HepG2 (cell line): Measurements from ENCODE around the gene SIGLEC1. TPM values are rescaled to one million over a fixed set of nuclear protein-coding genes. Genes with fewer than 3 reads are reported as not detected.

Experiments used
- AKAP8 ChIP-seq: sonication (generic); formaldehyde crosslinking; IDR thresholded peaks from 2 replicates; pipeline ENCODE4 v1.5.1; 2020; ENCODE audit warnings: mild to moderate bottlenecking, missing genetic modification reagents
- CEBPZ ChIP-seq: IDR thresholded peaks from 2 replicates; pipeline ENCODE4 v1.6.1; 2012; ENCODE audit warnings: low read length, improper control_type of control experiment
- HOXA7 ChIP-seq: sonication (generic); formaldehyde crosslinking; IDR thresholded peaks from 2 replicates; pipeline ENCODE4 v1.8.1; 2022; ENCODE audit warnings: mild to moderate bottlenecking, missing genetic modification reagents, moderate library complexity
- KLF13 ChIP-seq: sonication (generic); formaldehyde crosslinking; IDR thresholded peaks from 2 replicates; pipeline ENCODE4 v1.4.0; 2020; ENCODE audit warnings: mild to moderate bottlenecking, missing genetic modification reagents
- MAFG ChIP-seq: sonication (generic); formaldehyde crosslinking; IDR thresholded peaks from 2 replicates; pipeline ENCODE4 v1.5.1; 2020; ENCODE audit warnings: mild to moderate bottlenecking, missing genetic modification reagents
- MAFK ChIP-seq, 2 experiments: IDR thresholded peaks in 1 of 2; conservative IDR thresholded peaks in 1 of 2; 2 replicates each; pipeline ENCODE4 v1.6.1; 2011; ENCODE audit warnings: improper control_type of control experiment in 2 of 2, low read length in 2 of 2
- NCOR1 ChIP-seq: fragments of 200-600 bp; sonication (generic); IDR thresholded peaks from 2 replicates; pipeline ENCODE4 v1.7.0; 2017; ENCODE audit warnings: antibody characterized with exemption, low read length, borderline replicate concordance
- NR2F1 ChIP-seq, 2 experiments: fragments of 450-650 bp in 1 of 2; formaldehyde crosslinking in 1 of 2; IDR thresholded peaks; 2 replicates each; pipeline versions ENCODE4 v1.5.0 to v1.6.1; 2016 to 2020; ENCODE audit warnings: mild to moderate bottlenecking in 1 of 2, missing compliant biosample characterization in 1 of 2, missing genetic modification reagents in 1 of 2, moderate library complexity in 1 of 2
- PAXIP1 ChIP-seq: sonication (generic); formaldehyde crosslinking; conservative IDR thresholded peaks from 2 replicates; pipeline ENCODE4 v1.4.0; 2020; ENCODE audit warnings: mild to moderate bottlenecking, missing genetic modification reagents, moderate library complexity
- PHF21A ChIP-seq: sonication (generic); formaldehyde crosslinking; IDR thresholded peaks from 2 replicates; pipeline ENCODE4 v1.5.0; 2020; ENCODE audit warnings: mild to moderate bottlenecking, missing genetic modification reagents
- TEAD2 ChIP-seq: sonication (generic); formaldehyde crosslinking; IDR thresholded peaks from 2 replicates; pipeline ENCODE4 v1.9.0; 2021; ENCODE audit warnings: missing genetic modification reagents
- ZFP36 ChIP-seq: fragments of 150-350 bp; IDR thresholded peaks from 2 replicates; pipeline ENCODE4 v1.6.1; 2018; ENCODE audit warnings: borderline replicate concordance, low read length, low read depth; ENCODE audit not compliant: partially characterized antibody
- ZFP41 ChIP-seq: sonication (generic); formaldehyde crosslinking; IDR thresholded peaks from 2 replicates; pipeline ENCODE4 v1.4.0; 2020; ENCODE audit warnings: mild to moderate bottlenecking, missing genetic modification reagents, borderline replicate concordance
- ZNF326 ChIP-seq: sonication (generic); formaldehyde crosslinking; IDR thresholded peaks from 2 replicates; pipeline ENCODE4 v1.4.0; 2020; ENCODE audit warnings: missing genetic modification reagents, borderline replicate concordance
- ZNF512 ChIP-seq: sonication (generic); formaldehyde crosslinking; IDR thresholded peaks from 2 replicates; pipeline ENCODE4 v1.4.0; 2020; ENCODE audit warnings: mild to moderate bottlenecking, missing genetic modification reagents
- ZNF543 ChIP-seq: sonication (generic); formaldehyde crosslinking; IDR thresholded peaks from 2 replicates; pipeline ENCODE4 v1.4.0; 2020; ENCODE audit warnings: mild to moderate bottlenecking, missing genetic modification reagents
- ZNF564 ChIP-seq: sonication (generic); formaldehyde crosslinking; IDR thresholded peaks from 2 replicates; pipeline ENCODE4 v1.8.1; 2023; ENCODE audit warnings: mild to moderate bottlenecking, missing genetic modification reagents
- ZNF883 ChIP-seq: sonication (generic); formaldehyde crosslinking; IDR thresholded peaks from 2 replicates; pipeline ENCODE4 v1.5.1; 2020; ENCODE audit warnings: mild to moderate bottlenecking, missing genetic modification reagents; ENCODE audit errors: not compliant biosample characterization
- polyA plus RNA-seq, 8 experiments: library from polyadenylated mRNA; depleted of rRNA in 3 of 8; stranded (reverse) in 7 of 8; unstranded in 1 of 8; fragments of >200 nt; fragmentation: Illumina TruSeq in 4 of 8; extraction: Trizol in 4 of 8; gene quantifications; 2 replicates each; pipeline versions ENCODE4 v1.2.1 to v1.2.3, GENCODE V29; 2011 to 2016; ENCODE audit warnings: low read depth in 4 of 8, missing spikeins in 1 of 8, mixed read lengths in 1 of 8; ENCODE audit not compliant: insufficient read depth in 1 of 8
- total RNA-seq, 5 experiments: library from RNA; depleted of rRNA; stranded (reverse); fragments of >200 nt; fragmentation: Illumina TruSeq; extraction: Trizol; gene quantifications; 2 replicates each; pipeline ENCODE4 v1.2.3, GENCODE V29; 2016; ENCODE audit warnings: low read depth in 1 of 5
- TF ChIP-seq, protein P1 (sequence below): sonication (generic); formaldehyde crosslinking; IDR thresholded peaks from 2 replicates; pipeline ENCODE4 v1.8.0; 2022; ENCODE audit warnings: mild to moderate bottlenecking, missing genetic modification reagents

The SIGLEC1 gene
- total and polyA plus RNA-seq, 2 of the 13 experiments (the other 11 are each of a cell fraction or from before 2014, with no cell fraction given): 0.01 TPM; not detected in 1

DNA sequence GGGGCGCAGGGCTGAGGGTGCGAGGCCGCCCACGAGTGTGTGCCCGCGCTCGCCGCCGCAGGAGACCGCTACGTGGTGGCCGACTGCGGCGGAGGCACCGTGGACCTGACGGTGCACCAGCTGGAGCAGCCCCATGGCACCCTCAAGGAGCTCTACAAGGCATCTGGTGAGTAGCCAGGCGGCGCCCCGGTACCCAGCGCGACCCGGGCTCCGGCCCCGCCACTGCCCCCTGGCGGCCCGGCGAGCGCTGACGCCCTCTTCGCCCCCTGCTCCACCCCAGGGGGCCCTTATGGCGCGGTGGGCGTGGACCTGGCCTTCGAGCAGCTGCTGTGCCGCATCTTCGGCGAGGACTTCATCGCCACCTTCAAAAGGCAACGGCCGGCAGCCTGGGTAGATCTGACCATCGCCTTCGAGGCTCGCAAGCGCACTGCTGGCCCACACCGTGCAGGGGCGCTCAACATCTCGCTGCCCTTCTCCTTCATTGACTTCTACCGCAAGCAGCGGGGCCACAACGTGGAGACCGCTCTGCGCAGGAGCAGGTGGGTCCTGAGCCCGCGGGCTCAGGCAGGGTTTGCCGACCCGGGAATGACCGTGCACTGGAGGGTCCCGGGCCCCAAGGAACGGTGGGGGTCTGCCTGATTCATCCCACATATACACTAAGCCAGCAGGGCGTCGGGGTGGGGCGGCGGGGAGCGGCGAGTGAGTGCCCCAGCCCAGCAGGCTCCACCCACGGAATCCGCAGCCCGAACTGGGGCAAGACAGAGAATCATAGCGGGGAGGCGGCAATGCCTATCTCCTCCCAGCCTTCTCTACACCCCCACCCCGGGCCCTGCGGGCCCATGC is 37.5 kb upstream of the SIGLEC1 start (continued):
- TF ChIP-seq MAFK (conservative IDR thresholded peaks at IDR 0.05 in 1 of 2, IDR thresholded peaks at IDR 0.05 in 1 of 2; ENCODE audit: low read length in 2 of 2) (no peak), TEAD2 (CRISPR knock-in tag) (no peak), PHF21A (CRISPR knock-in tag) (no peak), MAFG (no peak), ZNF543 (CRISPR knock-in tag) (no peak), ZFP41 (no peak), ZNF564 (CRISPR knock-in tag) (no peak), ZFP36 (no peak), AKAP8 (CRISPR knock-in tag) (peak; percentile 95; the same call in 1 of the 2 replicates), ZNF512 (CRISPR knock-in tag) (no peak), NR2F1 (CRISPR knock-in tag; IDR thresholded peaks at IDR 0.05) (no peak), PAXIP1 (CRISPR knock-in tag) (no peak; the same call in 1 of the 2 replicates), ZNF883 (peak; percentile 75), NCOR1 (no peak), KLF13 (CRISPR knock-in tag) (peak; percentile 30; the same call in 1 of the 2 replicates), ZNF326 (CRISPR knock-in tag) (0 out of 2 replicates have a peak, but pooled peaks have one; percentile 39), HOXA7 (CRISPR knock-in tag) (no peak), CEBPZ (no peak)
- TF ChIP-seq, protein P1, sequence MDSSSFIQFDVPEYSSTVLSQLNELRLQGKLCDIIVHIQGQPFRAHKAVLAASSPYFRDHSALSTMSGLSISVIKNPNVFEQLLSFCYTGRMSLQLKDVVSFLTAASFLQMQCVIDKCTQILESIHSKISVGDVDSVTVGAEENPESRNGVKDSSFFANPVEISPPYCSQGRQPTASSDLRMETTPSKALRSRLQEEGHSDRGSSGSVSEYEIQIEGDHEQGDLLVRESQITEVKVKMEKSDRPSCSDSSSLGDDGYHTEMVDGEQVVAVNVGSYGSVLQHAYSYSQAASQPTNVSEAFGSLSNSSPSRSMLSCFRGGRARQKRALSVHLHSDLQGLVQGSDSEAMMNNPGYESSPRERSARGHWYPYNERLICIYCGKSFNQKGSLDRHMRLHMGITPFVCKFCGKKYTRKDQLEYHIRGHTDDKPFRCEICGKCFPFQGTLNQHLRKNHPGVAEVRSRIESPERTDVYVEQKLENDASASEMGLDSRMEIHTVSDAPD (CRISPR knock-in tag): no peak
